NOMO-1 treated with dmso at 0.1 percent for 144 hours (cell line): ENCODE data around the gene DNAH3.

Experiments
- DNase-seq: peaks from one replicate; lab custom pipeline; 2025; ENCODE audit not compliant: unreplicated experiment; lab: John Stamatoyannopoulos, UW

The DNAH3 gene

GRCh38 chr16:20884240-20884556 is 266.4 kb downstream of the DNAH3 start:
- DNase-seq: no peak

- DNase-seq: no peak
Measured at GRCh38 chr16:20883554-20884239, 266.9 kb downstream of the DNAH3 start.
